ENCODE data around the gene CIAO1. TPM values are rescaled to one million over a fixed set of nuclear protein-coding genes. Genes with fewer than 3 reads are reported as not detected.

Gene CIAO1
- total RNA-seq, 6 experiments from 2014 or later = 54.9 to 71.4 (median 60.4) TPM

- H3K9me3 Mint-ChIP-seq = no peaks in the 10 kb centered on the region
- DNase-seq = no peak
- H3K36me3 Mint-ChIP-seq (ENCODE audit: low read depth) = peaks cover 10% of the 10 kb centered on the region
- no peak overlapping the region for H3K4me3 Mint-ChIP-seq
- no peak for TF ChIP-seq CTCF (IDR thresholded peaks at IDR 0.05)
- peaks cover 69% of the 10 kb centered on the region for H3K4me1 Mint-ChIP-seq (ENCODE audit: low read depth)
- H3K27ac Mint-ChIP-seq = peak overlapping the region; percentile 77
- H3K27me3 Mint-ChIP-seq (ENCODE audit: insufficient read depth) = peaks cover 3% of the 10 kb centered on the region
Observed at GRCh38 chr2:96261328-96262003, 4.6 kb upstream of the CIAO1 start.

- H3K4me3 Mint-ChIP-seq = peak overlapping the region; percentile 42; the same call in 1 of the 2 replicates
- H3K4me1 Mint-ChIP-seq (ENCODE audit: low read depth) = peaks cover 77% of the 10 kb centered on the region
Observed at GRCh38 chr2:96262306-96262705, 3.7 kb upstream of the CIAO1 start.

GRCh38 chr2:96264086-96264485 lies 1.9 kb upstream of the CIAO1 start:
- Mint-ChIP-seq H3K9me3 (no peaks in the 10 kb centered on the region), H3K4me1 (ENCODE audit: low read depth) (peaks cover 68% of the 10 kb centered on the region), H3K36me3 (ENCODE audit: low read depth) (peaks cover 24% of the 10 kb centered on the region), H3K4me3 (peak overlapping the region; percentile 99), H3K27ac (no peak overlapping the region), H3K27me3 (ENCODE audit: insufficient read depth) (peaks cover 5% of the 10 kb centered on the region)
- DNase-seq = no peak
- TF ChIP-seq CTCF (IDR thresholded peaks at IDR 0.05) = no peak

More at GRCh38 chr2:96262306-96262705, 3.7 kb upstream of the CIAO1 start:
- Mint-ChIP-seq H3K27ac (peak overlapping the region; percentile 72; the same call in 1 of the 2 replicates), H3K36me3 (ENCODE audit: low read depth) (peaks cover 12% of the 10 kb centered on the region), H3K27me3 (ENCODE audit: insufficient read depth) (peaks cover 5% of the 10 kb centered on the region), H3K9me3 (no peaks in the 10 kb centered on the region)
- no peak for DNase-seq
- TF ChIP-seq CTCF (IDR thresholded peaks at IDR 0.05) = no peak

- Mint-ChIP-seq H3K9me3 (no peaks in the 10 kb centered on the region), H3K36me3 (ENCODE audit: low read depth) (peaks cover 24% of the 10 kb centered on the region), H3K4me3 (peak overlapping the region; percentile 99), H3K27ac (peak overlapping the region; percentile 55), H3K27me3 (ENCODE audit: insufficient read depth) (peaks cover 5% of the 10 kb centered on the region), H3K4me1 (ENCODE audit: low read depth) (peaks cover 61% of the 10 kb centered on the region)
- peak; percentile 42 for DNase-seq
- peak; percentile 79 for TF ChIP-seq CTCF (IDR thresholded peaks at IDR 0.05)
Observed at GRCh38 chr2:96264656-96265348, 1.2 kb upstream of the CIAO1 start.

- H3K9me3 Mint-ChIP-seq = no peaks in the 10 kb centered on the region
- no peak for TF ChIP-seq CTCF (IDR thresholded peaks at IDR 0.05)
- H3K27me3 Mint-ChIP-seq (ENCODE audit: insufficient read depth) = peaks cover 5% of the 10 kb centered on the region
- DNase-seq = no peak
- peak overlapping the region; percentile 99 for H3K4me3 Mint-ChIP-seq
- peaks cover 55% of the 10 kb centered on the region for H3K4me1 Mint-ChIP-seq (ENCODE audit: low read depth)
- H3K27ac Mint-ChIP-seq = peak overlapping the region; percentile 55
- H3K36me3 Mint-ChIP-seq (ENCODE audit: low read depth) = peaks cover 24% of the 10 kb centered on the region
Observed at GRCh38 chr2:96265349-96265839, 631 bp upstream of the CIAO1 start.

Measured in HFFc6 (cell line).